Measurements from ENCODE around the gene SLC24A3. TPM values are rescaled to one million over a fixed set of nuclear protein-coding genes. Genes with fewer than 3 reads are reported as not detected.

SLC24A3 gene
- total RNA-seq, 1 experiment from 2014 or later, result not detected

GRCh38 chr20:19341348-19342053, 129.1 kb downstream of the SLC24A3 start:
- no peak for DNase-seq (ENCODE audit: low spot score)

- no peak for DNase-seq (ENCODE audit: low spot score)
These were observed 131.9 kb downstream of the SLC24A3 start for GRCh38 chr20:19344341-19344740.

- no peak for DNase-seq (ENCODE audit: low spot score)
These were observed 135.6 kb downstream of the SLC24A3 start for GRCh38 chr20:19347943-19348456.

GRCh38 chr20:19348582-19348981, 136.1 kb downstream of the SLC24A3 start:
- DNase-seq (ENCODE audit: low spot score), result no peak

- DNase-seq (ENCODE audit: low spot score), result no peak
These were observed 137.4 kb downstream of the SLC24A3 start for GRCh38 chr20:19349879-19350278.

- no peak for DNase-seq (ENCODE audit: low spot score)
These were observed 139.1 kb downstream of the SLC24A3 start for GRCh38 chr20:19351542-19351941.

- DNase-seq (ENCODE audit: low spot score), result no peak
These were observed 142.5 kb downstream of the SLC24A3 start for GRCh38 chr20:19354950-19355349.

- no peak for DNase-seq (ENCODE audit: low spot score)
These were observed 149.3 kb downstream of the SLC24A3 start for GRCh38 chr20:19361790-19362189.

- DNase-seq (ENCODE audit: low spot score), result no peak
These were observed 151.0 kb downstream of the SLC24A3 start for GRCh38 chr20:19363476-19363875.

GRCh38 chr20:19367591-19367990, 155.1 kb downstream of the SLC24A3 start:
- no peak for DNase-seq (ENCODE audit: low spot score)

- no peak for DNase-seq (ENCODE audit: low spot score)
These were observed 155.9 kb downstream of the SLC24A3 start for GRCh38 chr20:19368351-19368750.

GRCh38 chr20:19370076-19371075, 157.9 kb downstream of the SLC24A3 start:
- DNase-seq (ENCODE audit: low spot score), result peak; percentile 24

GRCh38 chr20:19371112-19371511, 158.7 kb downstream of the SLC24A3 start:
- DNase-seq (ENCODE audit: low spot score), result no peak

- DNase-seq (ENCODE audit: low spot score), result no peak
These were observed 161.8 kb downstream of the SLC24A3 start for GRCh38 chr20:19374216-19374615.

- no peak for DNase-seq (ENCODE audit: low spot score)
These were observed 163.0 kb downstream of the SLC24A3 start for GRCh38 chr20:19375395-19375794.

GRCh38 chr20:19375801-19376200, 163.4 kb downstream of the SLC24A3 start:
- no peak for DNase-seq (ENCODE audit: low spot score)

- DNase-seq (ENCODE audit: low spot score), result no peak
These were observed 164.2 kb downstream of the SLC24A3 start for GRCh38 chr20:19376451-19377229.

- DNase-seq (ENCODE audit: low spot score), result no peak
These were observed 165.6 kb downstream of the SLC24A3 start for GRCh38 chr20:19378058-19378457.

- no peak for DNase-seq (ENCODE audit: low spot score)
These were observed 167.8 kb downstream of the SLC24A3 start for GRCh38 chr20:19380211-19380610.

GRCh38 chr20:19381947-19382346, 169.5 kb downstream of the SLC24A3 start:
- DNase-seq (ENCODE audit: low spot score), result no peak

Measured in A172 (cell line).